ENCODE data around the gene AFF2. TPM values are rescaled to one million over a fixed set of nuclear protein-coding genes. Genes with fewer than 3 reads are reported as not detected.

AFF2 gene
- total and polyA plus RNA-seq, 11 donors = under 0.01 to 0.83 (median 0.07) TPM

GRCh38 chrX:148670277-148670676, 169.9 kb downstream of the AFF2 start:
- DNase-seq (no peak), ATAC-seq (no peak)
- WGBS, 4 donors = 60 to 77% (median 70%) methylated on average over 3 of the region's 3 CpGs
- Histone ChIP-seq H3K4me3 (no peak overlapping the region), H3K27ac (no peak overlapping the region), H3K27me3 (no peaks in the 10 kb centered on the region), H3K9me3 (peaks cover 0 to 24% (median 0%) of the 10 kb centered on the region in 12 donors), H3K4me1 (no peaks in the 10 kb centered on the region), H3K36me3 (no peaks in the 10 kb centered on the region)
- no peak for TF ChIP-seq CTCF (IDR thresholded peaks at IDR 0.05)
- TF ChIP-seq POLR2A (IDR thresholded peaks at IDR 0.05) = no peak
- intact Hi-C loops (cut with DNase I) = no loop called here

DNA sequence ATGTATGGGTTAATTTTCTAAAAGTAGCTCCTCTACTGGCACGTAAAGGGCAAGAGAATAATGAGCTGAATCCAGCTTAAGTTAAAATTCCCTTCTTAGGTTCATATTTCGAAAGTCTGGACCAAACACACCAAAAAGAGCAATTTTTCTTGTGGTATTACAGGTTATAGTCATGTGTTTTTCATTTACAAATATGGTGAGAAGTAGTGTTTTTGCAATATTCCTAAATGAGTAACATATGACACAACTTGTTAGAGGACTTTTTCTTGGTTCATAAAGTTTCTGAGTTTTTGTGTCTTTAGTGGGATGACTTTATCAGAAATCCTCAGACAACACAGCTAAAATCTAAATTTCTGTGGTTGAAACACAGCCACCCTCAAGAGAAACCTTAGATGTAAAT, 172.1 kb downstream of the AFF2 start:
- DNase-seq = no peak
- H3K27me3 ChIP-seq = no peaks in the 10 kb centered on the region
- TF ChIP-seq CTCF (IDR thresholded peaks at IDR 0.05) (no peak), POLR2A (IDR thresholded peaks at IDR 0.05) (no peak)
- no peak overlapping the region for H3K27ac ChIP-seq
- peaks cover 0 to 24% (median 0%) of the 10 kb centered on the region in 12 donors for H3K9me3 ChIP-seq
- WGBS, 4 donors = 38 to 67% (median 58%) methylated on average over 2 of the region's 2 CpGs
- ATAC-seq = no peak
- no peaks in the 10 kb centered on the region for H3K36me3 ChIP-seq
- no peaks in the 10 kb centered on the region for H3K4me1 ChIP-seq
- H3K4me3 ChIP-seq = no peak overlapping the region
- intact Hi-C loops (cut with DNase I) = no loop called here

GRCh38 chrX:148681605-148682004, 181.2 kb downstream of the AFF2 start:
- H3K4me3 ChIP-seq = no peak overlapping the region
- no peak for ATAC-seq
- no peaks in the 10 kb centered on the region for H3K9me3 ChIP-seq
- 72 to 88% (median 75%) methylated on average over 1 of the region's 1 CpG for WGBS, 4 donors
- intact Hi-C loops (cut with DNase I) = no loop called here
- H3K4me1 ChIP-seq = no peaks in the 10 kb centered on the region
- no peak overlapping the region for H3K27ac ChIP-seq
- no peaks in the 10 kb centered on the region for H3K27me3 ChIP-seq
- TF ChIP-seq POLR2A (IDR thresholded peaks at IDR 0.05) = no peak
- TF ChIP-seq CTCF (IDR thresholded peaks at IDR 0.05) = no peak
- no peaks in the 10 kb centered on the region for H3K36me3 ChIP-seq
- DNase-seq = no peak

DNA sequence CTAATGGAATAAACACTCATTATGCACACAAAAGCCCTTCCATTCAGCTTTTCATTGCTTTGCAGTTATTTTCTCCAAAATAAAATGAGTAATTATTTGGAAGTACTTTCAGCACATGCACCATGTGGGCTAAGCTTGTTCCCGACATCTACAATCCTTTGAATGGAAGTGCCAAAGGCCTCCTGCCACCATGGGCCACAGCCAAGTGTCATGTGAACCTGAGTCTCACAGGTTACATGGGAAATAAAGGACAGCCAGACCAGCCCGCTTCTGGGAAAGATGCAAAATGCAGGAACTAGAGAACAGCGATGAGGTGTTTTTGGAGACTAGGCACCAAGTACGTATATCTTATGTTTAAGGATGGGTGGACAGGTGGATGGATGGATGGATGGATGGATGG, 181.8 kb downstream of the AFF2 start:
- WGBS, 4 donors = 82 to 96% (median 89%) methylated on average over 4 of the region's 4 CpGs
- Histone ChIP-seq H3K4me1 (no peaks in the 10 kb centered on the region), H3K27me3 (no peaks in the 10 kb centered on the region), H3K9me3 (no peaks in the 10 kb centered on the region), H3K36me3 (no peaks in the 10 kb centered on the region), H3K27ac (no peak overlapping the region), H3K4me3 (no peak overlapping the region)
- no peak for TF ChIP-seq CTCF (IDR thresholded peaks at IDR 0.05)
- intact Hi-C loops (cut with DNase I) = no loop called here
- DNase-seq = no peak
- no peak for ATAC-seq
